PC-3 (cell line): Measurements from ENCODE around the gene RAB3C. TPM values are rescaled to one million over a fixed set of nuclear protein-coding genes. Genes with fewer than 3 reads are reported as not detected.

Experiments
- ATAC-seq: fragments of 200-7000 bp; cut with Tn5 transposase; 2 replicates; pipeline ENCODE4 v1.9.1; 2020; ENCODE audit warnings: mild to moderate bottlenecking, moderate library complexity
- BruUV-seq: library from RNA; stranded (reverse); fragments of 400-500 nt; replicated peaks from 2 replicates; lab custom pipeline; 2021; lab: Mats Ljungman, UMichigan
- CTCF ChIA-PET: fragments of 300-600 bp; sonication (Branson Sonifier 250); formaldehyde crosslinking; loops from one replicate; lab custom pipeline; 2022; ENCODE audit warnings: antibody characterized with exemption; lab: Charles Lee
- POLR2A ChIA-PET: fragments of 300-600 bp; sonication (Branson Sonifier 250); formaldehyde crosslinking; loops from one replicate; lab custom pipeline; 2022; ENCODE audit warnings: antibody characterized with exemption; ENCODE audit not compliant: unreplicated experiment; lab: Charles Lee
- DNase-seq: peaks from one replicate; pipeline ENCODE4 v3.0.0-alpha.2; 2015
- H2AFZ ChIP-seq: fragments of 300-600 bp; sonication (generic); 2 replicates; pipeline ENCODE4 v1.6.0; 2016; ENCODE audit warnings: antibody characterized with exemption, low read length
- H3F3A ChIP-seq: fragments of 300-600 bp; sonication (generic); one replicate; pipeline ENCODE4 v1.6.0; 2017; ENCODE audit warnings: antibody characterized with exemption, low read length, control low read depth, mild to moderate bottlenecking; ENCODE audit not compliant: unreplicated experiment
- H3K27ac ChIP-seq: fragments of 300-600 bp; sonication (generic); 2 replicates; pipeline ENCODE4 v1.5.1; 2016; ENCODE audit warnings: mild to moderate bottlenecking, low read length
- H3K27me3 ChIP-seq: fragments of 300-600 bp; sonication (generic); 2 replicates; pipeline ENCODE4 v1.6.1; 2016; ENCODE audit warnings: low read length, mixed read lengths
- H3K36me3 ChIP-seq: fragments of 300-600 bp; sonication (generic); 2 replicates; pipeline ENCODE4 v1.6.1; 2016; ENCODE audit warnings: low read depth, mixed run types, low read length, mixed read lengths
- H3K4me1 ChIP-seq: fragments of 300-600 bp; sonication (generic); 2 replicates; pipeline ENCODE4 v1.5.1; 2016; ENCODE audit warnings: low read length; ENCODE audit not compliant: insufficient read depth
- H3K4me2 ChIP-seq: fragments of 300-600 bp; sonication (generic); 2 replicates; pipeline ENCODE4 v1.6.0; 2016; ENCODE audit warnings: low read length
- H3K4me3 ChIP-seq: fragments of 300-600 bp; sonication (generic); 2 replicates; pipeline ENCODE4 v1.5.1; 2016; ENCODE audit warnings: mild to moderate bottlenecking, low read length, mixed read lengths
- H3K79me2 ChIP-seq: fragments of 300-600 bp; sonication (generic); 2 replicates; pipeline ENCODE4 v1.6.1; 2017; ENCODE audit warnings: low read length, mixed read lengths
- H3K9ac ChIP-seq: fragments of 300-600 bp; sonication (generic); 2 replicates; pipeline ENCODE4 v1.6.0; 2016; ENCODE audit warnings: mild to moderate bottlenecking, low read length
- H3K9me2 ChIP-seq: fragments of 300-600 bp; sonication (generic); replicated peaks from 2 replicates; pipeline ENCODE4 v1.6.1; 2016; ENCODE audit warnings: mixed run types, low read length, mixed read lengths
- H3K9me3 ChIP-seq: fragments of 300-600 bp; sonication (generic); 2 replicates; pipeline ENCODE4 v1.6.1; 2016; ENCODE audit warnings: low read length, mixed read lengths
- H4K20me1 ChIP-seq: fragments of 300-600 bp; sonication (generic); 2 replicates; pipeline ENCODE4 v1.6.1; 2016; ENCODE audit warnings: low read length, mixed read lengths
- EZH2 ChIP-seq: fragments of 300-600 bp; sonication (generic); IDR thresholded peaks from one replicate; pipeline ENCODE4 v1.6.1; 2017; ENCODE audit warnings: antibody characterized with exemption, mild to moderate bottlenecking, low read length; ENCODE audit not compliant: unreplicated experiment
- EZH2phosphoT487 ChIP-seq: fragments of 300-600 bp; sonication (generic); IDR thresholded peaks from 2 replicates; pipeline ENCODE4 v1.6.1; 2018; ENCODE audit warnings: mild to moderate bottlenecking, antibody characterized with exemption, low read length, borderline replicate concordance
- intact Hi-C: fragments of 100-400 bp; cut with micrococcal nuclease; formaldehyde crosslinking; loops from 2 replicates; pipeline ENCODE4 v1.9.0; 2023
- total RNA-seq: library from RNA; depleted of rRNA; stranded (reverse); fragments of >200 nt; gene quantifications from 2 replicates; pipeline ENCODE4 v1.2.3, GENCODE V29; 2014
- TF ChIP-seq, protein P1 (sequence below): fragments of 300-600 bp; sonication (generic); conservative IDR thresholded peaks from 2 replicates; pipeline ENCODE4 v1.5.1; 2017; ENCODE audit warnings: antibody characterized with exemption, low read depth, mild to moderate bottlenecking, low read length

RAB3C gene
- total RNA-seq, 1 experiment from 2014 or later: not detected

DNA sequence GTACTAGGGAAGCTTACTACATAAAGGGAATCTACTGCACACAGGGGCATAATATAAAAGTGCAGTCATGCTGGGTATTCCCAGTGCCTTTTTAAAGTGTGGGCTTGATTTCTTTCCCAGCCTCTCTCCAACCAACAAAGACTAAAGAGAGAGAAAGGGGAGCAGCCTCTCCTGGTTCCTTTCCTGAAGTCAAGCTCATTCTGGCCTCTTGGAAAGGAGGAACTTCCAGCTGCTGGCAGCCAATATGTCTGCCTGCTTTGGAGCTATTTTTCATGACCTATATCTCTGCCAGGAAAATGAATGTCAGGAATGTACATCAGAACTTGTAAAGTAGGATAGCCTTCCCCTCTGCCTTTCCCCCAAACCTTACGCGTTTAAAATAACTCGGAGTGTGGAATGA lies 57.1 kb downstream of the RAB3C start:
- Histone ChIP-seq H3K36me3 (no peaks in the 10 kb centered on the region), H4K20me1 (no peaks in the 10 kb centered on the region), H3K27me3 (peaks cover 22% of the 10 kb centered on the region; the same call in 1 of the 2 replicates), H3K4me1 (no peaks in the 10 kb centered on the region), H3K27ac (no peak overlapping the region), H3K9me2 (no peaks in the 10 kb centered on the region), H3K9ac (no peak overlapping the region), H3K79me2 (no peaks in the 10 kb centered on the region), H3K4me2 (no peak overlapping the region), H2AFZ (no peak overlapping the region), H3K4me3 (no peak overlapping the region), H3K9me3 (no peaks in the 10 kb centered on the region), H3F3A (no peaks in the 10 kb centered on the region)
- ATAC-seq (no peak), DNase-seq (no peak)
- BruUV-seq: no TSS peak
- ChIA-PET POLR2A (no interaction called here), CTCF (no interaction called here)
- TF ChIP-seq, protein P1, sequence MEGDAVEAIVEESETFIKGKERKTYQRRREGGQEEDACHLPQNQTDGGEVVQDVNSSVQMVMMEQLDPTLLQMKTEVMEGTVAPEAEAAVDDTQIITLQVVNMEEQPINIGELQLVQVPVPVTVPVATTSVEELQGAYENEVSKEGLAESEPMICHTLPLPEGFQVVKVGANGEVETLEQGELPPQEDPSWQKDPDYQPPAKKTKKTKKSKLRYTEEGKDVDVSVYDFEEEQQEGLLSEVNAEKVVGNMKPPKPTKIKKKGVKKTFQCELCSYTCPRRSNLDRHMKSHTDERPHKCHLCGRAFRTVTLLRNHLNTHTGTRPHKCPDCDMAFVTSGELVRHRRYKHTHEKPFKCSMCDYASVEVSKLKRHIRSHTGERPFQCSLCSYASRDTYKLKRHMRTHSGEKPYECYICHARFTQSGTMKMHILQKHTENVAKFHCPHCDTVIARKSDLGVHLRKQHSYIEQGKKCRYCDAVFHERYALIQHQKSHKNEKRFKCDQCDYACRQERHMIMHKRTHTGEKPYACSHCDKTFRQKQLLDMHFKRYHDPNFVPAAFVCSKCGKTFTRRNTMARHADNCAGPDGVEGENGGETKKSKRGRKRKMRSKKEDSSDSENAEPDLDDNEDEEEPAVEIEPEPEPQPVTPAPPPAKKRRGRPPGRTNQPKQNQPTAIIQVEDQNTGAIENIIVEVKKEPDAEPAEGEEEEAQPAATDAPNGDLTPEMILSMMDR: no peak
- no peak for TF ChIP-seq EZH2
- TF ChIP-seq EZH2phosphoT487: no peak
- intact Hi-C loops: no loop called here

DNA sequence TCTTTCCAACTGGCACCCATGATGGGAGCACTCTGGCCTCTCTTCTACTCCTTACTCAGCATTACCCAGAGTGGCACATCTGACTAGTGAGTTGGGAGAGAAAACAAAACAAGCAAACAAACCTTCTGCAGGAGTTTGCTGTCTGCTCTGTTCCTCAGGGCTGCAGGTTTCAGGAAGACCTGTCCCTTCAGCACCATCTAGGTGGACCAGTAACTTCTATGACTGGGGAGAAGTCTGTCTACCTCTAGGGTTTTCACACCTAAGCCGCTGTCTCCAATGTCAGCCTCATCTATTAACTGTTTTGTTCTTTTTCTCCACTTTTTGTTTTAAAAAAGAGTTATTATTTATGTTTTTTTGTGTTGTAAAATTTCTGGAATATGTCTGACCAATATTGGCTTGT lies 58.7 kb downstream of the RAB3C start:
- ATAC-seq (no peak), DNase-seq (no peak)
- TF ChIP-seq, protein P1: no peak
- TF ChIP-seq EZH2phosphoT487: no peak
- no peak for TF ChIP-seq EZH2
- no peaks in the 10 kb centered on the region for H3K9me2 ChIP-seq
- H3K79me2 ChIP-seq: no peaks in the 10 kb centered on the region
- intact Hi-C loops: no loop called here
- H3K4me2 ChIP-seq: no peak overlapping the region
- H3K27ac ChIP-seq: no peak overlapping the region
- peaks cover 28% of the 10 kb centered on the region; the same call in 1 of the 2 replicates for H3K27me3 ChIP-seq
- H3K4me3 ChIP-seq: no peak overlapping the region
- POLR2A ChIA-PET: no interaction called here
- no peaks in the 10 kb centered on the region for H3K36me3 ChIP-seq
- no peaks in the 10 kb centered on the region for H3K4me1 ChIP-seq
- no peak overlapping the region for H2AFZ ChIP-seq
- BruUV-seq: no TSS peak
- CTCF ChIA-PET: no interaction called here
- no peak overlapping the region for H3K9ac ChIP-seq
- H4K20me1 ChIP-seq: no peaks in the 10 kb centered on the region
- H3K9me3 ChIP-seq: no peaks in the 10 kb centered on the region
- H3F3A ChIP-seq: no peaks in the 10 kb centered on the region

DNA sequence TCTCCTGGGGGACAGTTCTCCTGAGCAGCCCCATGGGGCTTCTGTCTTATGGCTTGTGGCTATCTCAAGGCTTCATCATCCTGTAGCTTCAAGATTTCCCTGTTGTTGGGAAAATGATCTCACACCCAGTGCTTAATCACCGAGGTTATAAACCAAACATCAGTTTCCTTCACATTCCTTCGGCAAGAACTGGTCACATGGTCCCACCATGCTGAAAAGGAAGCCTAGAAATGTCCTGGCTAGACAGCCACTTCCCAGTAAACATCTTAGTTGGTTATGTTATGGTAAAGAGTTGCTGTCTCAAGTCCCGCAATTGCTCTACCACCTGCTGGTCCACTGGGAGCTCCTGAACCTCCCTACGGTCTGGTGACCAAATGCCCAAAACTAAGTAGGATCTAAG lies 66.0 kb downstream of the RAB3C start:
- Histone ChIP-seq H3K9ac (no peak overlapping the region), H3K9me3 (no peaks in the 10 kb centered on the region), H3K4me1 (no peaks in the 10 kb centered on the region), H3K9me2 (no peaks in the 10 kb centered on the region), H3K4me3 (no peak overlapping the region), H4K20me1 (no peaks in the 10 kb centered on the region), H3K79me2 (no peaks in the 10 kb centered on the region), H3K36me3 (no peaks in the 10 kb centered on the region), H2AFZ (no peak overlapping the region), H3F3A (no peaks in the 10 kb centered on the region), H3K4me2 (no peak overlapping the region), H3K27ac (no peak overlapping the region), H3K27me3 (peaks cover 38% of the 10 kb centered on the region)
- TF ChIP-seq, protein P1: no peak
- no peak for TF ChIP-seq EZH2
- no peak for TF ChIP-seq EZH2phosphoT487
- no peak for ATAC-seq
- no peak for DNase-seq
- CTCF ChIA-PET: no interaction called here
- BruUV-seq: no TSS peak
- POLR2A ChIA-PET: no interaction called here
- intact Hi-C loops: no loop called here
